ENCODE results near the gene NDFIP2.

GRCh38 chr13:79534596-79534995 lies 53.6 kb downstream of the NDFIP2 start:
- TF ChIP-seq SMC3 (IDR thresholded peaks at IDR 0.05; ENCODE audit: borderline replicate concordance, low read length) (no peak), EZH2 (IDR thresholded peaks at IDR 0.05; ENCODE audit: borderline replicate concordance, control insufficient read depth, low read depth, low read length) (no peak), ZBTB33 (IDR thresholded peaks at IDR 0.05) (no peak)
